ENCODE results near the gene BTNL9. TPM values are rescaled to one million over a fixed set of nuclear protein-coding genes. Genes with fewer than 3 reads are reported as not detected.

The BTNL9 gene
- total RNA-seq, 1 donor from 2014 or later: 0.39 TPM

- H3K27ac Mint-ChIP-seq: no peak overlapping the region
- peaks cover 16% of the 10 kb centered on the region for H3K4me1 Mint-ChIP-seq (ENCODE audit: unreplicated experiment)
- no peak for DNase-seq (ENCODE audit: extremely low spot score, unreplicated experiment)
- H3K27me3 Mint-ChIP-seq: peaks cover 90% of the 10 kb centered on the region
- H3K4me3 Mint-ChIP-seq: no peak overlapping the region
- peaks cover 6% of the 10 kb centered on the region for H3K36me3 Mint-ChIP-seq
- H3K9me3 Mint-ChIP-seq: no peaks in the 10 kb centered on the region
- no peak for TF ChIP-seq CTCF (conservative IDR thresholded peaks at IDR 0.05)
Observed at GRCh38 chr5:181056431-181056830, 16.4 kb downstream of the BTNL9 start.

- Mint-ChIP-seq H3K4me1 (ENCODE audit: unreplicated experiment) (peaks cover 11% of the 10 kb centered on the region), H3K4me3 (no peak overlapping the region), H3K27me3 (peaks cover 96% of the 10 kb centered on the region), H3K36me3 (peaks cover 6% of the 10 kb centered on the region), H3K27ac (no peak overlapping the region), H3K9me3 (no peaks in the 10 kb centered on the region)
- TF ChIP-seq CTCF (conservative IDR thresholded peaks at IDR 0.05): no peak
- no peak for DNase-seq (ENCODE audit: extremely low spot score, unreplicated experiment)
Observed at GRCh38 chr5:181058321-181058720, 18.3 kb downstream of the BTNL9 start.

- H3K27ac Mint-ChIP-seq: no peak overlapping the region
- peaks cover 6% of the 10 kb centered on the region for H3K36me3 Mint-ChIP-seq
- no peak for TF ChIP-seq CTCF (conservative IDR thresholded peaks at IDR 0.05)
- peaks cover 95% of the 10 kb centered on the region for H3K27me3 Mint-ChIP-seq
- H3K4me1 Mint-ChIP-seq (ENCODE audit: unreplicated experiment): peaks cover 6% of the 10 kb centered on the region
- no peak for DNase-seq (ENCODE audit: extremely low spot score, unreplicated experiment)
- H3K4me3 Mint-ChIP-seq: peak overlapping the region; percentile 31
- no peaks in the 10 kb centered on the region for H3K9me3 Mint-ChIP-seq
Observed at GRCh38 chr5:181058786-181059296, 18.8 kb downstream of the BTNL9 start.

GRCh38 chr5:181059297-181060230, 19.5 kb downstream of the BTNL9 start:
- TF ChIP-seq CTCF (conservative IDR thresholded peaks at IDR 0.05): no peak
- no peak for DNase-seq (ENCODE audit: extremely low spot score, unreplicated experiment)
- H3K4me3 Mint-ChIP-seq: no peak overlapping the region
- H3K27me3 Mint-ChIP-seq: peaks cover 92% of the 10 kb centered on the region
- no peaks in the 10 kb centered on the region for H3K9me3 Mint-ChIP-seq
- H3K36me3 Mint-ChIP-seq: peaks cover 6% of the 10 kb centered on the region
- no peaks in the 10 kb centered on the region for H3K4me1 Mint-ChIP-seq (ENCODE audit: unreplicated experiment)
- H3K27ac Mint-ChIP-seq: no peak overlapping the region

GRCh38 chr5:181060231-181060590, 20.1 kb downstream of the BTNL9 start:
- H3K27ac Mint-ChIP-seq: no peak overlapping the region
- TF ChIP-seq CTCF (conservative IDR thresholded peaks at IDR 0.05): no peak
- H3K4me3 Mint-ChIP-seq: no peak overlapping the region
- H3K27me3 Mint-ChIP-seq: peaks cover 90% of the 10 kb centered on the region
- H3K4me1 Mint-ChIP-seq (ENCODE audit: unreplicated experiment): no peaks in the 10 kb centered on the region
- no peak for DNase-seq (ENCODE audit: extremely low spot score, unreplicated experiment)
- no peaks in the 10 kb centered on the region for H3K9me3 Mint-ChIP-seq
- H3K36me3 Mint-ChIP-seq: peaks cover 6% of the 10 kb centered on the region
